Measurements from ENCODE around the gene AGTRAP.

Gene AGTRAP, protein sequence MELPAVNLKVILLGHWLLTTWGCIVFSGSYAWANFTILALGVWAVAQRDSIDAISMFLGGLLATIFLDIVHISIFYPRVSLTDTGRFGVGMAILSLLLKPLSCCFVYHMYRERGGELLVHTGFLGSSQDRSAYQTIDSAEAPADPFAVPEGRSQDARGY

DNA sequence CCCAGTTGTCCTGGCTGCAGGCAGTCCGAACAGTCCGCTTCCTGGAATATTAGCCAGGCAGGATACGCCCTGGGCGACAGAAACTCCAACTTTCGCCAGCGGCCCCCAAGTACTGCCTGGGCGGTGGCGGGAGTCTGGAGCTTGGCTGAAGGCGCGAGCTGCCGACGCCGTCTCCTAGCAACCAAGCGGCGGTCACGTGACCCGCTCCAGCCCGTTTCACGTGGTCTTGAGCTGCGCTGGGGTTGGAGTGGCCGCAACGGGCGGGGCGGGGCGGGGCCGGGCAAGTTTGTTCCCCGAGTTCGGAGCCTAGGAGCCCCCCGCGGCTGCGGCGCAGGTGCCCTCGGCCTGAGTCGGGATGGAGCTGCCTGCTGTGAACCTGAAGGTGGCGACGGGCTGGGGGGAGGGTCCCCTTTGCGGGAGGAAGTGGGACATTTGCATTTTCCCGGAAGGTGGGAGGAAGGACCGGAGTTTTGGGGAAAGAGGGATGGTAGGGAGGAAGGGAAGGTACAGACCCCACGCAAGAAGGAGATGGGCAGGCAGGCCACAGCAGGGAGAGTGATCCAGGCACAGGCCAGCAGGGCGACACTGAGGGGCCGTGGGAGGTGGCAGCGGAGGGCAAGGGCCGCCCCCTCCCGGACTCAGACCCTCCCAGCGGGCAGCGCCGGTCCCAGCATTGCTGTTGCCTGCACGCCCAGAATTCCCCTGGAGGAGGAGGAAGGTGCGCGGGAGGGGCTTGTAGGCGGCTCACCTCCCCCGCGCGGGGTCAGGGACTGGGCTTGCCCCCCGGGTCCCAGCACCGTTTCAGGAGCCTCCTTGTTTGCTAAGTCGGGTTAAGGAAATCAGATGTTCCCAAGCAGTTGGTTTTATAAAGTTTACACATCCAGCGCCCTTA lies at the start of gene AGTRAP:
AGTRAP (plus strand) TSS at position 283 of the 892 bp plus-strand sequence; CDS start at position 356, 73 bp downstream.
- DNase-seq, result peak; percentile 23

DNA sequence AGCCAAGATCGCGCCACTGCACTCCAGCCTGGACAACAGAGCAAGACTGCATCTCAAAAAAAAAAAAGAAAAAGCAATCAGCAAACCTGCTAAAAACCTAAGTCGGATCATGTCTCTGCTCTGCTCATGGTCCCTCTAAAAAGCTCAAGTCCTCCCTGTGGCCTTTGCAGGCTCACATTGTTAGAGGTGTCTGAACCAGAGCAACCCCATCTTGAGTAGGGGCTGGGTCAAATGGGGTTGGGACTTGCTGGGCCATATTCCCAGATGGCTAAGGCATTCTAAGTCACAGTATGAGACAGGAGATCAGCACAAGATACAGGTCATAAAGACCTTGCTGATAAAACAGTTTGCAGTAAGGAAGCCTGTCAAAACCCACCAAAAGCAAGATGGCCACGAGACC lies 47.4 kb upstream of the AGTRAP start:
- DNase-seq, result no peak

DNA sequence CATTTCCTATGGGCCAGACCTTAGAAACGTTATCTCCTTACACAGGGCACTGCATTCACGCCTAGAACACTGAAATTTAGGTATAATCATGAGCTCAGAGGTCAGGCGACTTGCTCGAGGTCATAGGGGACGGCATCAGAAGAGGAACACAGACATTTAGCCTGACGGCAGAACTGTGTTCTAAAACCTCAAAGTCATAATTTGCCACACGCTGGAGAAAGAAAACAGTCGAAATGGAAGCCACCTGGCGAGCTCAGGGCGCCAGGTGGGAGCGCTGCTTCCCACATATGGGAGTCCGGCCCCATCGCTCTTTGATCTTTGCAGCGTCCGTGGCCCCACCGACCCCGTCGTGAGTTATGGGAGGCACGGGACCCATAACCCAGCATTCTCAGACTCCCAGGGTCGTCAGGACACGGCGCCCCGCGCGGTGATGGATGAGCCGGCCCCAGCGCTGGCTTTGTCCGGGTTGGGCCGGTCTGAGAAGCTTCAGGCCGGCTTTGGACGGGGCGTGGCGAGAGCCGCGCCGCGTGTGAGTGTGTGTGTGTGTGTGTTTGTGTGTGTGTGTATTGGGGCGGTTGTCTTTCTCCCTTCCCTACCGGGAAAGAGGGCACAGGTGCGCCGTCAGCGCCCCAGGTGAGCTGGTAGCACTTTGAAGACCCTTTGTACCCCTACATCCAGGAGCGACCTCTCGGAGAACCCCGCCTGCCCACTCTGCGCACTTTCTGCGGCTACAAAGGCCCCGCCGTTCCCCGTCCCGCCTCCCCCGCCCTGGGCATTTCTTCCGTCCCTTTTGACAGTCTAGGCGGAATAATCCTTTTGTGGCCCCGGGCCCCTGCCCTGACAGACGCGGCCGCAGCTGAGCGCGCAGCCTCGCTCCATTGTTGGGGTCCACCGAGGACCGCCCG lies 45.3 kb upstream of the AGTRAP start:
- peak; percentile 23 for DNase-seq

DNA sequence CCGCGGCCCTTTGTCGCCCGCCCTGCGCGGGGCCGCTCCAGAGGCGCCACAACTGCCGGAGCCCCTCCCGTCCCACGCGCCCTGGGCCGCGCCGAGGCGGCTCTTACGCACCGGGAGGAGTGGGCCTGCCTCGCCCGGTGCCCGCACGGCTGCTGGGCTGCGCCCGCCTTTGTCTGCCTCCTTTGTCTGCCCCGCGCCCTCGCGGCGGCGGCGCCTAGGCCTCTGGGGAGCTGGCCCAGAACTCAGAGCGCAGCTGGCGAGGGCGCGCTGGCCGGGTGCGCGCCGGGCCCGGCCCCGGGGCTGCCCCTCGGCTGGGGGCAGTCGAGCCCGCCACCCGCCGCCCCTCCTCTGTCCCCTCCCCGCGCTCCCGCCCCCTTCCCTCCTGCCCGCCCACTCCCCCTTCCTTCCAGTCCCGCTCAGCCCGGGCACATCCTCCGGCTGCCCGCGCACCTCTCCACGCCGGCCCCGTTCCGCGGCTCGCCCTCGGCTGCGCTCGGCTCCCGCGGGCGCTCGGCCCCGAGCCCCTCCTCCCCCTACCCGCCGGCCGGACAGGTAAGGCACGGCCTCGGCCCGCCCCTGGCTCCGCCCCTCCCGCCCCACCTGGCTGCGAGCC lies 44.5 kb upstream of the AGTRAP start, which contains the start of gene DRAXIN:
DRAXIN (plus strand) TSS at position 409 of the 613 bp plus-strand sequence. CDS start 14,549 bp downstream, outside the sequence.
- DNase-seq, result no peak

DNA sequence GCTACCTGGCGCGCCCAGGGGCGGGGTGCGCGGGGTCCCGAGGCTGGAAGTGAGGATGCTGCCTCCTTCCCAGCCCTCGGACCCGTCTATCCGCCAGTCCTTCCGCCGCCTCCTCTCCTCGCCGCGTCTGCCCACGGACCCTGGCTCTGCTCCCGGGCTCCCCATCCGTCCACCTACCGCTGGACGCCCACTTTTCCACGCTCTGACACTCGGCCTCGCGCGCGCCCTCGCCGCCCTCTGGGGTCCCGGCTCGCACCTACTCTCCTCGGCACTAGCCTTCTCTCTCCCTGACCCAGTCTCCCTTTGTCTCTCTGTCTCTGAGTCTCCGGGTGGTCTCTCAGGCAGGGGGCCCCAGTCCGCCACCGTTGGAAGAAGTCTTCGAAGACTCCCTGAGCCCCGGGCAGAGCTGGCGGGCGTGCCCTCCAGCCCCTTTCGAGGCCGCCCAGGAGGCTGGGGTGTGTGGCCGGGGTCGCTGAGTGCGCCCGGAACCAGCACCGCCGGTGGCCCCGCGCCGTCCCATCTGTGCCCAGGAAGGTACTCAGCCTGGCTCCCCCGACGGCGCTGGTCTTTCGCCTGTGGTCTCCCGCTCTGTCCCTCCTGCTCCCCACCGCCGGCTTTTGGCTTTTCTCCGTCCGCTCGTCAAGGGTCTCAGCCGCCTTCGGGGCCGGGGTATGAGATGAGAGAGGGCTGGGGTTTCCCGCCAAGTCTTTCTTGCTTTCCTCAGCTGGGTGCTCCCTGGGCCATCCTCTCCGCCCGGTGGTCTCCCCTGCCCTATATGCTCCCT lies 43.8 kb upstream of the AGTRAP start:
- DNase-seq, result no peak

DNA sequence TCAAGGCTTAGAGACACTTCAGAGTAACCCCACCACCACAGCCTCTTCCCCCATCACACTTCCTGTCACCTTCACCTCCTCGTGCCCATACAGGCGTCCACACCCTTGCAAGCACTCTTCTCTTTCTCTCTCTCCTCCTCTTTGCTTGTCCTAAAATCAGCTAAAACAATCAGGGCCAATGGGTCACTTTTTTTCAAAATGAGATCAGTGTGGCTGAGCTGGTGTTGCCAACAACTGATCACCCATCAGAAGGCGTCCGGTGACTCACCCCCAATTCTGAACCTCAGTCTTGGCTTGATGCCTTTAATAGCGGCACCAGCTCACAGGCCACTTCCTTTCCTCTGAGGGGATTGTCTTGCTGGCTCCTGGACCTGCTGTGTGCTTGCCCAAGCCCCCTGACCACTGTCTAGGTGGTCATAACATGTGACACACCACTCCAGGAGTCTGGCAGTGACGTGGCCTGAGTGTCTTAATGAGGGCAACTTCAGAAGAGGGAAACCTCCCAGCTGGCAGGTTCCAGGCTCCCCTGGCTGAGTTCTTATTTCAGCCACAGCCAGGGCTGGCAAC lies 42.8 kb upstream of the AGTRAP start:
- DNase-seq, result no peak

DNA sequence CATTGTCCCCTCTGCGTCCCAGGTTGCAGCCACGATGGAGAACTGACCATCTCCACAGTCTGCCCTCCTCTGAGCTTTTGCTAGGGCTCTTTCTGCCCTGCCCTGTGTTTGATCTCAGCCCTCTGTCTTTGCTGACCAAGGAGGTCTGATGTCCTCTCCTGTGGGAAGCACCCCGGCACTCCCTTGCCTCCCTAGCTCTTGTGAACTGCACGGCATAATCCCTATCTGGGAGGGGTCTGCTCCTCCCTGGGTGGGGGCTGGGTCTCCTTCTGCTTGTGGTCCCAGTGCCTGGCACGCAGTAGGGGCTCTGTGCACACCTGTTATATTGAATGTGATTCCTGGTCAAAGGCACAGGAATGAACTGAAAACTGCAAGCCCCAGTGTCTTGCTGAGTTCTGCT lies 42.0 kb upstream of the AGTRAP start:
- DNase-seq, result no peak

DNA sequence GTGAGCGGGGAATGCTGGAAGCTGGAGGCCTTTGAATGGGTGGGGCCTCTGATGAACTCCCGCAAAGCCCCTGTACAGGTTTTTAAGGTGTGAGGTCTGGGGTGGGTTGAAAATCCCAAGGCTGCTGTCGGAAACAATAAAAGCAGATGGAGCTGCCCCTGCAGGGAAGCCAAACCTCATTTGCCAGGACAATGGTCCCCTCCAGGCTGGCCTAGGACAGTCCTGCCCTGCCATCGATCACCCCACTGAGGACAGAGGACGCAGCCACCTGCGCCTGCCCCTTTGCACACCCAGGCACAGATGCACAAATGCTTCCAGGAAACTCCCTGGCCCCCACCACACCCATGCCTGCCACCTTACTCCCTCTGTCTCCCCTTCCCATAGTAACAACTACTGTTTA lies 40.1 kb upstream of the AGTRAP start:
- DNase-seq, result no peak

DNA sequence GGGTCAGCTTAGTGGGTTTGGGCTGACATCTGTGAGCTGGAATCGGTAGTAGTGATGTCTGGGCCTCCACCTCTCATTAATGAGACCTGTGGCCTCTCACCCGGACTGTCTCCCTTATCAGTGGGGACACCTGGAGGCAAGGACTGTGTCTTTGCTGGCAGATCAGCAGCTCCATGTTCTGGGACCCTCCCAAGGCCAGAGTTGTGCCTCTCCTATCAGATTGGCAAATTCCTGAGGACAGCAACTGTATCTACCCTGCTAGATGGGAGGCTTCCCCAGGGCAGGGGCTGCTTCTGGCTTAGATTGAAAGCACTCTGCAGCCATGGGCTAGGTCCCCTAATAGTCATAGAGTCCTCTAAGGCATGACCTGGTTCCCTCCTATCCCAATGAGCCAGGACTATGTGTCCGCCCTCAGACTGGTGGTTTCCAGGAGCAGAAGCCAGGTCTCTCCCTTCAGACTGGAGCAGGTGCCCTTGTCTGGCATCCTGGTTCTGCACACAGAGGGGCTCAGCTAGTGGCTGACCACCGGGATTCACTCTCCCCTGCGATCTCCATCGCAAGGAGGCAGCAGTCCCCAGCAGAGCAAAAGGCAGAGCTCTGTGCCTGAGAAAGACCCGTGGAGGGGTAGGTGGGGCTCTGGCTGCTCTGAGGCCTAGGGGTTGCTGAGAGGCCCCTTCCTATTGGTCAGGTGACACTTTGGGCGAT lies 38.6 kb upstream of the AGTRAP start:
- DNase-seq, result no peak

DNA sequence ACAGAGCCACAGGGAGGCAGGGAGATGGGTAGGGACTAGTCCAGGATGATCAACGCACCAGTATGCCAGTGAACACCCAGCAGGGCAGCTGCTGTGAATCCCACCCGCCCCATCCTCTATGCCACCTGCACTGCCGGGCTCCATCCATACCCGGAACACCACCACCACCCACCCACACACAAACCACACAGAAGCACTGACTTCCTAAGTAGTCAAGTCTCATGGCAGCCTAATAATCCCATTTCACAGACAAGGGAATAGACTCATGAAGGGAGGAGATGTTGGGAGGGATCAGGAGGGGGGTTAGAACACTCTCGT lies 38.1 kb upstream of the AGTRAP start:
- no peak for DNase-seq

DNA sequence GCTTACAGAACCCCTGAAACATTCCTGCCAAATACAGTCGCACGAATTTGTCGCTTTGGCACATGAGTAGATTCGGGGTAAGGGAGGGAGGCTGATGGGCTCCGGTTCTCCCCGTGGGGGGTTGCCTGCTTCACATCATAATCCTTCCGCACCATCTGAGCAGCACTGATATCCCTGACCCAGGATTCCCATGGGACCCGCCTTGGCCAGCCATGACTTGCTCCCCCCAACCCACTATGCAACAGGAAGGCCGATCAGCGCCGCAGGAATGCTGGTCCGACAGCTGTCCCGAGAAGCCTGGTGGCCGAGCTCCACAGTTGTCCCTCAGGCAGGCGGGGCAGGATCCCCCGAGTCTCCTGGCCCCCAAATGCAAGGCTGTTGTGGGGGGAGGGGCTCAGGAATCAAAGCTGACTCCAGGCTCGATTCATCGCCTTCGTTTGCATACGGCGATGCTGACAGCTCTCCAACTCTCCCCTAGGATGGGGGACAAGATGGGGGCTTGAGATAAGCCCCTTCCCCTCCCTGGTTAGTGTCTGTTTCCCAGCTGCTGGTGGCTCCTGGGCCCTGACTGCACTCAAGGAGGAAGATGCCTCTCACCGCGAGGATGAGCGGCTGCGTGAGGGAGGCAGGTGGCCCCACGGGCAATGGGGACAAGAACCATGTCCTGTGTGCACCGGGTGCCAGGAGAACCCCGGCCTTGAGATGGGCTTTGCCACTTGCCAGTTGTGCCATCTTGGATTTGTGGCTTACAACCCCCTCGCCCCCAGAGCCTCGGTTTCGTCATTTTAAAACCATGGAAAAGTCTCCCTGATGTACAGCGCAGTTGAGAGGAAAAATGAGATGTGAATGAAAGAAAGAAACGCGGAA lies 35.1 kb upstream of the AGTRAP start:
- DNase-seq, result no peak

DNA sequence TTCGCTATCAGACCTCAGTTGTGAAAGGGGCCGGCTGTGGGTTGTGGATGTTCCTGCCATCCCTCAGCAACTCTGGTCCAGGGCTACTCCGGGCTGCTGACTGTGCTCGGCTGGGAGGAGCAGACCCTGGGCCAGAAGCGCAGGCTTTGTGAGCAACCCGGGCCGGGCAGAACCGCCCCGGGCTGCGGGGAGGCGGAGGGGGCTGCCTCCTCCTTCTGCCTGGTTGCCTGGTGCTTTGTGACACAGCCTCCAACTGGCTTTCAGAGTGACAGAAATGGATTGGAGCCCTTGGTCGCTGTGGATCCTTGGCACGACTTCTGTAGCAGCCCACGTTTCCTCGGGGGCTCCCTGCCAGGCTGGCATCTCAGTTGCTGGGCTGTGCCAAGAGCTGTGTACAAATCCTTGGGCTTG lies 34.4 kb upstream of the AGTRAP start:
- DNase-seq, result no peak

DNA sequence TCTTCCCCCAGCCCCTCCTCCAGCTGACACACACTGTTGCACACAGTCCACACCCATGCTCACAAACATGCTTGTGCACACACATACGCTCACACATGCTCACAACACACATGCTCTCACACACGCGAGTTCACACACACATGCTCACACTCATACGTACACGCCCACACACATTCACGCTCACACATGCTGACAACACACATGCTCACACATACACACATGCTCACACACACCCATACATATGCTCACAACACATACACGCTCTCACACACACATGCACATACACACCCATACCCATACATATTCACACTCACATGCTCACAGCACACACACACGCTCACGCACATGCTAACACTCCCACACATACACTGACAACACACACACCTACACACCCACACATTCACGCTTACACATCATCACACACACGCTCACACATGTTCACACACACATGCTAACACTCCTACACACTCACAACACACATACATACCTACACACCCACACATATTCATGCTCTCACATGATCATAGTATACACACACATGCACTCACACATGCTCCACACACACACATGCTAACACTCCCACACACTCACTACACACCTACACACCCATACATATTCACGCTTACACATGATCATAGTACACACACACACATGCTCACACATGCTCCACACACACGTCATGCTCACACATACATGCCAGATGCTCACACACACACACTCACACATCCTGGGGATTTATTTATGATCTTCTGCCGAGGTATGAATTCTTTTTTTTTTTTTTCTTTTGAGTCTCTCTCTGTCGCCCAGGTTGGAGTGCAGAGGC lies 33.7 kb upstream of the AGTRAP start:
- DNase-seq, result no peak

DNA sequence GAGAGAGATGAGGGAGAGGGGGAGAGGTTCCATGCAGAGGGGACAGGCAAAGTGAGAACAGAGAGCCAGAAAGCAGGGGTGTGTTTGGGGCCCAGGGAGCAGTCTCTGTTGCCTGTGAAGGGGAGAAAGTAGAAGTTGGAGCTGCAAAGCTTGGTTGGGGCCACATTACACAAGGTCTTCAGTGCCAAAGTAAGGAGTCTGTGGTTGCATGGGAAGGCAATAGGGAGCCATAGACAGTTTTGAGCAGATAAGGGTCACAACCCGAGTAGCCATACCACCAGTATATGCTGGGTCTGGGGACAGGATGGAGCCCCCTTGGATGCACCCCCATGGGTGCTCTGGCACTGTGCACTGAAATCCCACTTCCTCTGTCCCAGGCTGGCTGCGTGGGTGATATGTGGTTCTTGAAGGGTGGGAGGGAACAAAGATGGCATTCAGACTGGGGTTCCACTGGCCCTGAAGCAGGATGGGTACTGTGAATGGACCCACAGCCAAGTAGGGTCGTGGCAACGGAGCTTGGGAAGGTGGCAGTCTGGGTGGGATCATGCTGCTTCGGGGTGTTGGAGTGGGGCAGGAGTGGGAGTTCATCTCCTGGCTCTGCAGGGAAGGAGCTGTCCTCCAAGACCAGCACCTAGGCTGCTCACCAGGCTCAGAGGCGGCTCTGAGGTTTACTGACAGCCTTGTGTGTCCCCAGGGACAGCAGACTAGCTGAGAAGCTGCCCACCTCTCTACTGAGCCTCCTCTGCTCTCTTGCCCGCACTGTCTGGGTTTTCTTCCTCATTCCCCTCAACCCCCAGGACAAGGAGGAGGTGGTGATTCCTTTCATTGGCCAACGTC lies 32.4 kb upstream of the AGTRAP start:
- no peak for DNase-seq

DNA sequence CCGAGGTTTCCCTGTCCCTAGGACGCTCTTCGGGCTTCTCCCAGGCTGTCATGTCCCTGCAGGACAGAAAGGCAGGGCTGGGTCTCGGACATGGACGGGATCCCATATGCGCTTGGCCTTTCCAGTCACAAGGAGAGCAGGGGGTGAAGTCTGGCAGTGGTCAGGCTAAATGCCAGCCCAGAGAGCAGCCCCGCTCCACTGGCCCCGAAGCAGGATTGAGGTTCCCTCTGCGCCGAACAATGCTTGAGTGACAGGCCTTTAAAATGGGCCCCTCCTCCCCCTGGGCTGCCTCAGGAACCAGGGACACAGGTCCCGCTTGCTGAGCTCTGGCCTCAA lies 31.8 kb upstream of the AGTRAP start:
- DNase-seq, result no peak

DNA sequence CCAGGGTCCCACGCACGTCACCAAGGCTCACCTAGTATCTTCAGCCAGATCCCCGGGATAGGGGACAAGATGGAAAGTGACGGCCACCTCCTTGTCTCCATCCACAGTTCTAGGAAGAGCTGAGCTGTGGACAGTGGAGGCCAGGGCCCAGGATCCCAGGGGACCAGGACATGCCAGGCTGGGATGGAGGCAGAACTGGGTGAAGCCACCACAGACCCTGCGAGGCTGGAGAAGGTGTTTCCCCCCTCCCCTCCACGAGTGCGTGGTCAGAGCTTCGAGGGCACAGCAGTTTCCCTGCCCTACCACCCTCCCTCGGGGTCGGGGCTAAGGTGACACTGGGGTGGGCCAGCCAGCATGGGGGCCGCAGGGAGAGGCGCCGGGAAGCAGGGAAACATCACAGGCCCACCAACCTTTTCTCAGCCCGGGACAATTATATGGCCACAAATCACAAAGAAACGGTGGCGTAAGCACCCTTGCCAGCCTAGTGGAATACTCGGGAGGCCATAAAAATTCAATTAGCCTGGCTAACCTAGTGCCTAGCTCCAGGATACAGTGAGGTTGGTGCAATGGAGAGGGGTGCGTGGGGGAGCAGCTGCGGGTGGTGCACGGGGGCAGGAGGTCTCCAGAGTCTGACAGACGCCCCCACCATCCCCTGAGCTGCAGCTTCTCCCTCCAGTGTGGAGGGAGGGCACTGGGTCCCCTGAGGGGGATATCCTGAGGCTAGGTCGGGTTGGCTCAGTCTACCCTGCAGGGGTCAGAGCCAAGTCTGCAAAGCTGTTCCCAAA lies 31.1 kb upstream of the AGTRAP start:
- no peak for DNase-seq

DNA sequence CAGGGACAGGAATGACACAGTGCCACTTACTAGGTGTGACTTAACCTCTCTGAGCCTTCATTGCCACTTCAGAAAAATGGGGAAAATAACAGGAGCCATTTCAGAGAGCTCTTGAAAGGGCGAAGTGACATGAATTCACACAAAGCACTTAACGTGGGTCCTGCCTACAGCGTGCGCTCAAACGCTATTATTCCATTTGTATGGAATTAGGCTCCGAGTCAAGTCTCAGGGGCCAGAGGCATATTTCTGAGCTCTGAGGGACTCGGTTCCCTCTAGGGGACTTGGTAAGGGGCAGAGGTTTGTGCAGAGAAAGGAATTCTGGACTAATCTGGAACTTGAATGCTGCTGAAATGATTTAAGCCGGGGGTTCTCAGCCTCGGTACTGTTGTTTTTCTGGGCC lies 30.3 kb upstream of the AGTRAP start:
- DNase-seq, result no peak

DNA sequence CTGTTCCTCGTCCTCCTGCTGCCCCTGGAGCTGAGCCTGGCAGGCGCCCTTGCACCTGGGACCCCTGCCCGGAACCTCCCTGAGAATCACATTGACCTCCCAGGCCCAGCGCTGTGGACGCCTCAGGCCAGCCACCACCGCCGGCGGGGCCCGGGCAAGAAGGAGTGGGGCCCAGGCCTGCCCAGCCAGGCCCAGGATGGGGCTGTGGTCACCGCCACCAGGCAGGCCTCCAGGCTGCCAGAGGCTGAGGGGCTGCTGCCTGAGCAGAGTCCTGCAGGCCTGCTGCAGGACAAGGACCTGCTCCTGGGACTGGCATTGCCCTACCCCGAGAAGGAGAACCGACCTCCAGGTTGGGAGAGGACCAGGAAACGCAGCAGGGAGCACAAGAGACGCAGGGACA lies 29.6 kb upstream of the AGTRAP start:
- DNase-seq, result no peak

All from NCI-H526 treated with DMSO at 0.1 percent for 48 hours (cell line).